IMR-90 (cell line): ENCODE measurements around the gene PHF5A. TPM values are rescaled to one million over a fixed set of nuclear protein-coding genes. Genes with fewer than 3 reads are reported as not detected.

Experiments used
- ATAC-seq: fragments of 200-7000 bp; cut with Tn5 transposase; 2 replicates; pipeline ENCODE4 v1.9.1; 2020; ENCODE audit warnings: low read depth, mild to moderate bottlenecking, moderate library complexity
- BruUV-seq: library from RNA; stranded (reverse); fragments of 400-500 nt; replicated peaks from 2 replicates; lab custom pipeline; 2021; lab: Mats Ljungman, UMichigan
- CTCF ChIA-PET: fragments of 300-600 bp; formaldehyde crosslinking; extraction: SDS; loops from one replicate; lab custom pipeline; 2021; ENCODE audit warnings: antibody characterized with exemption; lab: Yijun Ruan, JAX
- POLR2A ChIA-PET: fragments of 300-600 bp; sonication (Branson Sonifier 250); formaldehyde crosslinking; loops from one replicate; lab custom pipeline; 2022; ENCODE audit warnings: antibody characterized with exemption; ENCODE audit not compliant: unreplicated experiment; lab: Charles Lee
- DNase-seq: peaks from one replicate; pipeline ENCODE4 v3.0.0; 2013
- H2AFZ ChIP-seq: replicated peaks from 2 replicates; pipeline ENCODE3; 2013; ENCODE audit warnings: low read length, mild to moderate bottlenecking; ENCODE audit not compliant: poor library complexity
- H2AK5ac ChIP-seq: 2 replicates; pipeline ENCODE4 v1.6.1; 2013; ENCODE audit warnings: low read depth, low read length, inconsistent platforms
- H2AK9ac ChIP-seq: replicated peaks from 2 replicates; pipeline ENCODE3; 2013; ENCODE audit warnings: mild to moderate bottlenecking, low read depth, low read length, moderate library complexity; ENCODE audit not compliant: poor library complexity
- H2BK120ac ChIP-seq: 2 replicates; pipeline ENCODE4 v1.6.1; 2013; ENCODE audit warnings: low read depth, low read length, inconsistent platforms
- H2BK15ac ChIP-seq: 3 replicates; pipeline ENCODE4 v1.6.1; 2013; ENCODE audit warnings: low read depth, low read length, inconsistent platforms
- H2BK20ac ChIP-seq: 2 replicates; pipeline ENCODE4 v1.6.1; 2013; ENCODE audit warnings: low read depth, mild to moderate bottlenecking, inconsistent platforms, low read length, moderate library complexity
- H2BK5ac ChIP-seq: 2 replicates; pipeline ENCODE4 v1.6.1; 2013; ENCODE audit warnings: mild to moderate bottlenecking, low read depth, low read length, inconsistent platforms; ENCODE audit not compliant: poor library complexity, severe bottlenecking
- H3K14ac ChIP-seq: replicated peaks from 2 replicates; pipeline ENCODE4 v1.6.1; 2013; ENCODE audit warnings: low read depth, low read length, inconsistent platforms
- H3K18ac ChIP-seq: 2 replicates; pipeline ENCODE4 v1.6.1; 2013; ENCODE audit warnings: low read depth, low read length, control low read depth
- H3K23ac ChIP-seq: 2 replicates; pipeline ENCODE4 v1.6.1; 2013; ENCODE audit warnings: low read depth, low read length, inconsistent platforms
- H3K27ac ChIP-seq: 2 replicates; pipeline ENCODE4 v1.5.1; 2013; ENCODE audit warnings: mild to moderate bottlenecking, control low read depth, low read length; ENCODE audit not compliant: insufficient read depth
- H3K27me3 ChIP-seq: 2 replicates; pipeline ENCODE4 v1.6.1; 2013; ENCODE audit warnings: low read length; ENCODE audit not compliant: control insufficient read depth, insufficient read depth
- H3K36me3 ChIP-seq: 2 replicates; pipeline ENCODE4 v1.6.1; 2013; ENCODE audit warnings: low read length, mixed read lengths; ENCODE audit not compliant: control insufficient read depth, insufficient read depth
- H3K4ac ChIP-seq: 2 replicates; pipeline ENCODE4 v1.6.1; 2013; ENCODE audit warnings: low read depth, low read length, inconsistent platforms
- H3K4me1 ChIP-seq: 2 replicates; pipeline ENCODE4 v1.6.1; 2013; ENCODE audit warnings: low read length, mixed read lengths; ENCODE audit not compliant: control insufficient read depth, insufficient read depth
- H3K4me2 ChIP-seq: 2 replicates; pipeline ENCODE4 v1.6.1; 2013; ENCODE audit warnings: low read depth, mild to moderate bottlenecking, control low read depth, low read length, moderate library complexity
- H3K4me3 ChIP-seq: 2 replicates; pipeline ENCODE4 v1.5.1; 2013; ENCODE audit warnings: low read depth, mild to moderate bottlenecking, control low read depth, low read length, moderate library complexity; ENCODE audit not compliant: insufficient read depth
- H3K56ac ChIP-seq: 2 replicates; pipeline ENCODE4 v1.6.1; 2013; ENCODE audit warnings: low read length, inconsistent platforms; ENCODE audit not compliant: insufficient read depth; ENCODE audit errors: extremely low read depth
- H3K79me1 ChIP-seq, 2 experiments: 2 replicates each; pipeline ENCODE4 v1.6.1; 2013; ENCODE audit warnings: low read length in 2 of 2, inconsistent platforms in 1 of 2, low read depth in 1 of 2
- H3K9ac ChIP-seq: 2 replicates; pipeline ENCODE4 v1.6.1; 2013; ENCODE audit warnings: low read depth, low read length, control low read depth
- H3K9me1 ChIP-seq: 2 replicates; pipeline ENCODE4 v1.6.1; 2013; ENCODE audit warnings: low read length, inconsistent platforms; ENCODE audit not compliant: insufficient read depth
- H3K9me3 ChIP-seq: 2 replicates; pipeline ENCODE4 v1.6.1; 2013; ENCODE audit warnings: low read length; ENCODE audit not compliant: control insufficient read depth, insufficient read depth
- H4K20me1 ChIP-seq: 2 replicates; pipeline ENCODE4 v1.6.1; 2013; ENCODE audit warnings: low read length, inconsistent platforms; ENCODE audit not compliant: insufficient read depth
- H4K5ac ChIP-seq: 2 replicates; pipeline ENCODE4 v1.6.1; 2013; ENCODE audit warnings: mild to moderate bottlenecking, low read depth, low read length, control low read depth
- H4K8ac ChIP-seq, 2 experiments: 2 replicates each; pipeline ENCODE4 v1.6.1; 2013; ENCODE audit warnings: low read depth in 2 of 2, low read length in 2 of 2, control low read depth in 1 of 2, inconsistent platforms in 1 of 2
- H4K91ac ChIP-seq: 2 replicates; pipeline ENCODE4 v1.6.1; 2013; ENCODE audit warnings: low read depth, low read length, inconsistent platforms; ENCODE audit not compliant: insufficient read depth
- CHD1 ChIP-seq: IDR thresholded peaks from 2 replicates; pipeline ENCODE4 v1.6.1; 2012; ENCODE audit warnings: low read depth, low read length, improper control_type of control experiment
- RFX5 ChIP-seq: IDR thresholded peaks from 2 replicates; pipeline ENCODE4 v1.8.0; 2012; ENCODE audit warnings: low read depth, mild to moderate bottlenecking, low read length, moderate library complexity
- SMC3 ChIP-seq: fragments of 150-350 bp; IDR thresholded peaks from 2 replicates; pipeline ENCODE4 v1.6.1; 2016; ENCODE audit warnings: low read depth, mild to moderate bottlenecking, antibody characterized with exemption, low read length, moderate library complexity
- WGBS, 2 experiments: methylation state at CpG; one replicate each; pipeline versions ENCODE4 v1.1.5 to v1.1.7; 2013; ENCODE audit warnings: missing lambda C conversion rate in 2 of 2; ENCODE audit not compliant: insufficient read length in 1 of 2; ENCODE audit errors: extremely low coverage in 2 of 2; 5-methylcytosine and 5-hydroxymethylcytosine counted together
- dilution Hi-C: fragments of 300-500 bp; cut with HindIII; formaldehyde crosslinking; loops from one replicate; pipeline ENCODE4 v1.14.3; 2018; ENCODE audit warnings: low sequenced_read_pairs; ENCODE audit not compliant: unreplicated experiment
- in situ Hi-C: fragments of 300-500 bp; cut with MboI; formaldehyde crosslinking; loops from 3 replicates; pipeline ENCODE4 v1.14.3; 2019; ENCODE audit warnings: low sequenced_read_pairs, inconsistent platforms, mixed read lengths
- intact Hi-C: fragments of 100-400 bp; cut with micrococcal nuclease; formaldehyde crosslinking; loops from 2 replicates; pipeline ENCODE4 v1.10.0; 2022
- polyA plus RNA-seq, 3 experiments: library from polyadenylated mRNA; depleted of rRNA; stranded (reverse); fragments of >200 nt; gene quantifications; 2 replicates each; pipeline ENCODE4 v1.2.3, GENCODE V29; 2012; ENCODE audit warnings: low replicate concordance in 1 of 3
- total RNA-seq: library from RNA; depleted of rRNA; stranded (reverse); fragments of >200 nt; gene quantifications from 2 replicates; pipeline ENCODE4 v1.2.3, GENCODE V29; 2012

The PHF5A gene
- total and polyA plus RNA-seq, 2 of the 4 experiments (the other 2 are of a cell fraction): 50.9 to 54.9 TPM

DNA sequence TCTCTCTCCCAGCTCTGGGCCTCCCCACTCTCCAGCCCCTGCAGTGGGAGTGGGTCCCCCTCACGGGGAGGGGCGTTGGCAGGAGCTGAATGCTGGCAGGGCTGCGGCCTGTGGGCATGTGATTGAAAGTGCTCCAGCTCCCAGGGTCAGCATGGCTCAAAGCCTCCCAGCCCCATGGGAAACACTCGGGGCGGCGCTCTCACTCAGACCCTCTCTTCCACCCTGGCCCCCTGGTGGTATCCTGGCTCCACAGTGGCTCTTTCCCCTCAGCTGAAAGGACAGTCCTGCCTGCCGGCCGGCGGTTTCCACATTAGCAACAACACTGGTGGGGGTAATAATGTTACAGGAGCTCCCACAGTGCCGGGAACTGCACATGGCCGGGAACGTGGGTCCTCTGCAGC lies 40.3 kb upstream of the PHF5A start:
- Histone ChIP-seq H3K27ac (no peak overlapping the region), H4K20me1 (0 out of 2 replicates have a peak, but pooled peaks cover 7% of the 10 kb centered on the region), H2BK5ac (no peak overlapping the region), H3K23ac (no peak overlapping the region), H3K36me3 (peaks cover 24% of the 10 kb centered on the region), H4K8ac (no peak overlapping the region), H3K9ac (no peak overlapping the region), H3K14ac (no peak overlapping the region), H3K4me3 (no peak overlapping the region), H4K5ac (no peak overlapping the region), H2AK5ac (no peak overlapping the region), H4K91ac (no peak overlapping the region), H2BK120ac (no peak overlapping the region), H3K9me3 (no peaks in the 10 kb centered on the region), H3K18ac (no peak overlapping the region), H3K27me3 (no peaks in the 10 kb centered on the region), H3K4me1 (peaks cover 15% of the 10 kb centered on the region), H3K79me1 (peaks cover 11 to 48% of the 10 kb centered on the region in 2 experiments; a peak in 3 of 4 replicates), H2BK15ac (no peak overlapping the region), H3K4ac (no peak overlapping the region), H2BK20ac (no peak overlapping the region), H2AK9ac (no peak overlapping the region), H2AFZ (no peak overlapping the region), H3K56ac (no peak overlapping the region), H3K4me2 (no peak overlapping the region), H3K9me1 (peaks cover 7% of the 10 kb centered on the region)
- no peak for ATAC-seq
- TF ChIP-seq CHD1 (no peak), SMC3 (peak; percentile 7; the same call in 1 of the 2 replicates), RFX5 (no peak)
- in situ Hi-C loops (loop anchor here (25.0 kb wide), 1 partner anchor 571 kb away; no protein-coding TSS in a partner anchor), intact Hi-C loops (no loop called here), dilution Hi-C loops (no loop called here)
- WGBS, 2 experiments: no CpG with 5 or more reads among the region's 12 CpGs
- no peak for DNase-seq
- POLR2A ChIA-PET: no interaction called here
- no TSS peak for BruUV-seq
- CTCF ChIA-PET: no interaction called here
